D341Med (cell line): ENCODE data around the gene CYB5A.

Experiments used
- DNase-seq: peaks from one replicate; pipeline ENCODE4 v3.0.0; 2012; ENCODE audit warnings: low spot score

The CYB5A gene

GRCh38 chr18:74244554-74244953 is 47.2 kb downstream of the CYB5A start:
- no peak for DNase-seq

DNA sequence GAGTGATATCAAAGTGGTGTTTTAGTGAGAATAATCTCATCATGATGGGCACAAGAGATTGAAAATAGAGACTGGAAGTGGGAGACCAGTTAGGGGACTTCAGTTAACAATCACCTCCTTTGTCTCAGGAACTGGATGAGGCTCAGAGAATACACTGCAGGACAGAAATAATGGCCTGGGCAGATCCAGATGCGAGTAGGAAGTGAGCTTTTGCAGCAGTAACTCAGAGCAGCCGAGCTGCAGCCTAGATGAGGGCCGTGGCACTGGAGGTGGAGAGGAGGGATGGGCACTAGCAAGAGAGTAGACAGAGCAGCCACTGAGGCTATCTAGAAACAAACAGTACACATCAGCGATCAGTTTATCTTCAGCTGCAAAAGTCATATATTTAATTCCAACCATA is 48.6 kb downstream of the CYB5A start:
- no peak for DNase-seq

DNA sequence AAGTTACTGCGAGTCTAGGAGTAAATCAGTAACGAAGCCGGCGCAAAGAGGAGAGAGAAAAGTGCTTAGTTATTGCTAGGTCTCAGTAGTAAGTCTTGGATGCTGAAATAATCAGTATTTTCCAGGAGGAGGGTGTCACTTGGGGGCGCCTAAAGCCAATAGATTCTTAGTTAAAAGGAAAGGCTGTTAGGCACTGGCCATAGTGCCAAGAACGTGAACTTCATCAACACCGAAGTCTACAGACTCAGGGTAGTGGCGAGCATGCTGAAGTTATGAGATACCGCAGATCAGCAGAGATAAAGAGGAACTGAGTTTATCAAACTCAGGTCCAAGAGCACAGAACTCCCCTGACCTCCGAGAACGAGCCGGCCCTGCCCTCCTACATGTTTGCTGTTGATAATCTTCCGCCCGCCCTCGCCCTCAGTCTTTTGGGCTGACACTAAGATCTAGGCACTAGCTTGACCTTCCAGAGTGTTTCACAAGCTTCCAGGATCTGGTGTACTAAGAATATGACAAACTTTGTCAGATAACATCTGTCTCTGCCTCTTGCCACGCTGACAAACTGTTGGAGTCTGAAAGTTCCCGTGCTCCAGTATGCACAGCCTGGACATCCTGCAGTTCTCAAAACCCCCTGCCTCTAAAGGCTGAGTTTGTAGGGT is 49.2 kb downstream of the CYB5A start:
- DNase-seq = no peak

DNA sequence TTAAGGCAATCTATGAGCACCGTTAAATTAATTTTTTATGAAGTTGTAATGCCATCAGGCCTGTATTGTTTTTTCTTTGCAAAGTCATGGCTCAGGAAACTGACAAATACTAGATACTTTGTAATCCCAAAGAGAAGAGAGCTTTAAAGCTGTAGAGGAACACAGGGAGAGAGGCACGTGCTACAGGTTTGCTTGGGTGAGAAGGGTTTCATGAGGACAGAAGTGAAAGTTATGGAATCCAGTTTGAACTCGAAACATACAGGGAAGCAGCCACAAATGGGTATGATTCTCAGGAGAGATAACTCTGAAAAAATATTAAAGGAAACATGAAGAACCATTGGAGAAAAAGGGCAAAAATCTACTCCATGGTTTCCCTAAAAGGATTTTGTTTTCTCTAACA is 49.8 kb downstream of the CYB5A start:
- DNase-seq = no peak

DNA sequence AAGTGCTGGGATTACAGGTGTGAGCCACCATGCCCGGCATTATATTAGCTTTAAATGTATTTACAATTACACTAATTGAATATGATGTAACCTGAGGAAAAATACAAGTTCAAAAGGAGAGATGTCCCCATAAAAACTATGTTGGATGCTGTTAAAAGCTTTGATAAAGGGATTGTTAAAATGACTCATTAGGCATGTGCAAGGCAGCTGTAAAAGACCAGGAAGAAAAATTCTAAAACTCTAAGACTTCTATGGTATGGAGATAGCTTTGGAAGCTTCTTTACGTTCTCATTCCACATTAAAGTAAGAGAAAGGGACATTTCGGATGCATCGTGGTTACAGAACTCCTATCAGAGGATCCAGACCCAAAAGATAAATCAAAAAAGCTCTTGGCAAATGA is 50.3 kb downstream of the CYB5A start:
- no peak for DNase-seq

DNA sequence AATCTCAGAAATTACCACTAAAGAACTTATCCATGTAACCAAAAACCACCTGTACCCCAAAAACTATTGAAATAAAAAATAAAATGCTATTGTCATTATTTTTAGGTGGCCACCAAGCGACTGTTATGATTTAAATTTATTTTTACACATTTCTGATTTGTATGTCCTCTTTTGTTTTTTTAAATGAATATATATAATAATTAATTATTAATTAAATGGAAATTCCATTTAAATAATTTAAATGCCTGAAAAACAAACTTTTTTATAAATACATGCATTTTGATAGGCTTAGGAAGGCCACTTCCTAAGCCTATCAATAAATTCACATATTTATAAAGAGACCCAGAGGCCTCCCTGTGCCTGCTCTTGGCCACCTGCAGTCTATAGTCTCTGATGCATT is 52.2 kb downstream of the CYB5A start:
- DNase-seq = no peak

DNA sequence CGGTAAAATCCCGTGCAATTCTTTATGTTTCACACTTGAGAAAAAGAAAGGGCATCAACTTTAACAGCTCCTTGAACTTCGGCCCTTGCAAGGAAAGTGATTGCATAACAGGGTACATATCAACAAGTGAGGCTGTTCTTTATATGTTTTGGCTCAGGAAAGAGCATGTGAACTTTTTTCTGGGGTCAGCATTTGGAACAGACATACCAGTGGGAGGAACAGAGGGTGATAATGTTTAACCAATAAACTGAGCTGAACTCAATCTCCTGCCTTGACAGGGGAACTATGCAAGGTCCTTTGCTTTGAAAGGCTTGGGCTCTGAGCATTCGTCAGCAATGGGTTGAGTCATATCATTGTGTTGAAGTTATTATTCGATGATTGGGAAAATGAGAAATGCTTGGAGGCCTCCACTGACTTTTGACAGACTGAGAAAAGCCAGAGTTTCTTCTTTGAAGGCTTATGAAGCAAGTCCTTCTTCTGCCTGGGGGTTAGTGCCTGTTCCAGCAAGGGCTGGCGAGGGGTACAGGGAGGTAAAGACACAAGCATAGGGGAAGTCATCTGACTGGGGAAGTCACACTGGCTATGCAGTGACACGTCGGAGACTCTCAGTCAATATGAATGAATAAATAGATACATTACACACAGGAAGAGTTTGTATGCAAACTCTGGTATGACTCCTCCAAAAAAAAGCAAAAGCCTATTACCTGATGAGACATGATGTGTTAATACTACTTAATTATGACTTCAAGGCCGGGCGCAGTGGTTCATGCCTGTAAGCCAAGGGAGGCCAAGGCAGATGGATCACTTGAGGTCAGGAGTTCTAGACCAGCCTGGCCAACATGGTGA is 57.2 kb downstream of the CYB5A start:
- DNase-seq = no peak

- no peak for DNase-seq
Observed at GRCh38 chr18:74233933-74234325, 57.8 kb downstream of the CYB5A start.

GRCh38 chr18:74230922-74231714 is 60.6 kb downstream of the CYB5A start:
- DNase-seq = no peak

DNA sequence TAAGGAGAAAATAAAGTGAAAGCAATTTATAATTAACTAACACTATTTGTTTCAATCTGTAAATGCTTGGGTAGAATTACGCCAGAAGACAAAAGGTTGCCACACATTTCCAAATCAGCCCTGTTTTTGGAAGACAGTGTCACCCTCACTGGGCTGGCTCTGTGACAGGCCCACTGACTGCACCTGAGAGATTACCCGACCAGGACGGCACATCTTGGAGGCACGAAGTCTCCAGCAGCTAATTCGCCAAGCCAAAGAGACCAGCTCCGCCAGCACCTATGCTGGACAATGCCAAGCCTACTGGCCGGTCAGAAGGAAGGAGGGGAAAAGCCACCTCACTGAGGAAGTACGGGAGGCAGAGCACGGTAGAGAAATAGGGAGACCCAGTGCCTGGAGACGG is 61.9 kb downstream of the CYB5A start:
- DNase-seq = no peak

- DNase-seq = no peak
Observed at GRCh38 chr18:74229005-74229404, 62.8 kb downstream of the CYB5A start.

- no peak for DNase-seq
Observed at GRCh38 chr18:74228312-74228711, 63.5 kb downstream of the CYB5A start.

DNA sequence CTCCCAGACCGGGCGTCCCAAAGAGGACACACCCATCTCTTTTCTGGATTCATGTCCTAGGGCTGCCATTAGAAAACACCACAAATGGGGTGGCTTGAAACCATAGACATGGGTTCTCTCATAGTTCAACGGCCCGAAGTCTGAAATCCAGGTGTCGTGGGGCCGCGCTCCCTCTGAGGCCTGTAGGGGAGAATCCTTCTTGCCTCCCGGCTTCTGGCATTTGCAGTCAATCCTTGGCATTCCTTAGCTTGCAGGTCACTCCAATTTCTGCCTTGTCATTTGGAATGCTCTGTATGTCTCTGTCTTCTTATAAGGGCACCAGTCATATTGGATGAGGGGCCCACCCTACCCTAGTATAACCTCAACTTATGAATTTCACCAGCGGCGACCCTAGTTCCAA is 65.1 kb downstream of the CYB5A start:
- DNase-seq = no peak

- DNase-seq = no peak
Observed at GRCh38 chr18:74226156-74226555, 65.6 kb downstream of the CYB5A start.

GRCh38 chr18:74225193-74225840 is 66.4 kb downstream of the CYB5A start:
- no peak for DNase-seq

DNA sequence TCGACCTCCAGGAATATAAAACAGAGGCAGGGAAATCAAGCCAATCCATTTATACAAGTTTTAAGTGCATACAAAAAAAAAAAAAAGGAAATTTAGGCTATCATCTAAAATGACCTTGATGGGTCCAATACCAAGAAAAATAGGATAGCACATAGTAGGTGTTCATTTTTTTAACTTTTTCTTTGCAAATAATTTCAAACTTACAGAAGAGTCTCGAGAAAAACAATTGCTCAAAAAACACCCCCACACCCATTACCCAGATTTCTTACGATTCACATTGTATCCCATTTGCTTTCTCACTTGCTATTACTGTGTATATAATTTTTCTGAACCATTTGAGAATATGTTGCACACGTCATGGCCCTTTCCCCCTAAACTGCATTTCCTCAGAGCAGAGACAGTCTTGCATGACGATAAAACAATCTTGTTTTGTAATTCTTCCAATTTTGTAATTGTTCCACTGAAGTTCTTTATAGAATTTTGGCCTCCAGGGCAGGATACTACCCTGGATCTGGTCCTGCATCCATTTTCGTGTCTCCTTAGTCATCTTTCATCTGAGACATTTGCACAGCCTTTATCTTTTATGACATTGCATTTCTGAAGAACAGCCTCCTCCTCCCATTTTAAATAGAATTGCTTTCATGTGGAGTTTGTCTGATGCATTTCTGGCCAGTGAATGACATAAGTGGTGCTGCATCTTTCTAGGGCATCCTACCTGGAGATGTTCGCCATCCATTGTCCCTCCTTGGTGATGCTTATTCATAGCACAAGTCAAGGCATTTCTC is 68.9 kb downstream of the CYB5A start:
- DNase-seq = no peak

GRCh38 chr18:74221081-74221480 is 70.7 kb downstream of the CYB5A start:
- DNase-seq = no peak

DNA sequence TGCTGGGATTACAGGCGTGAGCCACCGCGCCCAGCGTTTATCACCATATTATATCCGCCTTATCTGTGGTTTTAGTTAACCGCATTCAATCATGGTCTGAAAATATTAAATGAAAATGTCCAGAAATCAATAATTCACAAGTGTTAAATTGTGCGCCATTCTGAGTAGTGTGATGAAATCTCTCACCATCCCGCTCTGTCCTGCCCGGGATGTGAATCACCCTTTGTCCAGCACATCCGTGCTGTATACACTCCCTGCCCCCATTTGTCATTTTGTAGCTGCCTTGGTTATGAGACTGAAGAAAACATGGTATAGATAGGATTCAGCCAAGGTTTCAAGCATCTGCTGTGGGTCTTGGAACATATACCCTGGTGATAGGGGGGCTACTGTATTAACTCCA is 72.7 kb downstream of the CYB5A start:
- DNase-seq = no peak

GRCh38 chr18:74217476-74218143 is 74.2 kb downstream of the CYB5A start:
- DNase-seq = no peak

DNA sequence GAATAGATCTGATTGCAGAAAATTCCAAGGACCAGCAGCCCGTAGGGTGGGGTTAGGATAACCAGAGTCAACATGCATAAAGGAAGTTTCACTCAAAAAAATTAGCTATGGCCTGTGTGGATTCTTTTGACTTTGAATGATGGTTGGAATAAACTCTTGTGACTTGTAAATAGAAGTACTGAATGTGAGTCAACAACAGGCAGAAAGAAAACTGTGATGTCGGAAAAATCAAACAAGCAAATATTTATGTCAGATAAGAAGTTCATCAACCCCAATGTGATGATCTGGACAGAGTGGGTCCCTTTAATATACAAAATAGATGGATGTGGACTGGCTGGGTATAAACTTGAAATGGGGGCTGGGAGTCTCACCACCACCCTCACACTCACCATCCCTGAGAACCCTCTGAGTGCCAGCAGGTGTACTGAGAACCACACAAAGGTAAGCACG is 75.1 kb downstream of the CYB5A start:
- DNase-seq = no peak

- DNase-seq = no peak
Observed at GRCh38 chr18:74215863-74216262, 75.9 kb downstream of the CYB5A start.
